WERI-Rb-1 (cell line): ENCODE data around the gene KLHL12.
A peak's percentile ranks its signal among the peaks of the same experiment; 100 is the strongest.
"Not testable (repeated sequence)": the region's sequence is repeated elsewhere in the genome, so short reads cannot be mapped to it uniquely, and the experiment has no call there.

ENCODE experiments used
- DNase-seq: peaks from one replicate; pipeline ENCODE4 v3.0.0-alpha.2; 2020
- H3K27ac ChIP-seq: fragments of 250-450 bp; sonication (Bioruptor Pico); 2 replicates; pipeline ENCODE4 v1.5.1; 2020; ENCODE audit warnings: mild to moderate bottlenecking, moderate library complexity
- H3K27me3 ChIP-seq: fragments of 250-450 bp; sonication (Bioruptor Pico); 2 replicates; pipeline ENCODE4 v1.5.1; 2021; ENCODE audit warnings: mild to moderate bottlenecking, low read depth, moderate library complexity; ENCODE audit not compliant: insufficient read depth, severe bottlenecking
- H3K36me3 ChIP-seq: fragments of 250-450 bp; sonication (Bioruptor Pico); 2 replicates; pipeline ENCODE4 v1.5.1; 2020; ENCODE audit warnings: mild to moderate bottlenecking, moderate library complexity
- H3K4me3 ChIP-seq: 2 replicates; pipeline ENCODE4 v1.5.1; 2011; ENCODE audit warnings: low read depth, mild to moderate bottlenecking, control low read depth, low read length
- H3K9me3 ChIP-seq: fragments of 250-450 bp; sonication (Bioruptor Pico); 2 replicates; pipeline ENCODE4 v1.5.1; 2021; ENCODE audit warnings: mild to moderate bottlenecking, moderate library complexity; ENCODE audit not compliant: severe bottlenecking
- CTCF ChIP-seq: IDR thresholded peaks from 2 replicates; pipeline ENCODE4 v1.5.1; 2011; ENCODE audit warnings: low read depth, mild to moderate bottlenecking, control low read depth, inconsistent platforms, low read length

The KLHL12 gene

GRCh38 chr1:202944438-202944921 is 17.4 kb upstream of the KLHL12 start:
- no peak for DNase-seq
- no peak for TF ChIP-seq CTCF
- H3K36me3 ChIP-seq = peaks cover 94% of the 10 kb centered on the region

GRCh38 chr1:202942426-202942825 is 15.4 kb upstream of the KLHL12 start:
- TF ChIP-seq CTCF = no peak
- Histone ChIP-seq H3K36me3 (peaks cover 78% of the 10 kb centered on the region), H3K27ac (no peak overlapping the region), H3K27me3 (no peaks in the 10 kb centered on the region), H3K9me3 (no peaks in the 10 kb centered on the region), H3K4me3 (no peak overlapping the region)
- DNase-seq = no peak

More at GRCh38 chr1:202944438-202944921, 17.4 kb upstream of the KLHL12 start:
- Histone ChIP-seq H3K27ac (no peak overlapping the region), H3K9me3 (no peaks in the 10 kb centered on the region), H3K4me3 (no peak overlapping the region), H3K27me3 (no peaks in the 10 kb centered on the region)

- Histone ChIP-seq H3K27me3 (no peaks in the 10 kb centered on the region), H3K9me3 (no peaks in the 10 kb centered on the region), H3K27ac (no peak overlapping the region), H3K4me3 (no peak overlapping the region), H3K36me3 (peaks cover 68% of the 10 kb centered on the region)
- TF ChIP-seq CTCF = no peak
- no peak for DNase-seq
These were observed 14.3 kb upstream of the KLHL12 start for GRCh38 chr1:202941372-202941771.

- no peak for TF ChIP-seq CTCF
- Histone ChIP-seq H3K4me3 (no peak overlapping the region), H3K27ac (no peak overlapping the region), H3K9me3 (no peaks in the 10 kb centered on the region), H3K27me3 (no peaks in the 10 kb centered on the region), H3K36me3 (peaks cover 60% of the 10 kb centered on the region)
- no peak for DNase-seq
These were observed 13.5 kb upstream of the KLHL12 start for GRCh38 chr1:202940561-202940960.

GRCh38 chr1:202938287-202938925 is 11.4 kb upstream of the KLHL12 start:
- TF ChIP-seq CTCF = 0 out of 2 replicates have a peak, but pooled peaks have one; percentile 31
- DNase-seq = no peak
- Histone ChIP-seq H3K9me3 (peaks cover 2% of the 10 kb centered on the region), H3K36me3 (peaks cover 38% of the 10 kb centered on the region), H3K27me3 (no peaks in the 10 kb centered on the region), H3K27ac (no peak overlapping the region), H3K4me3 (no peak overlapping the region)

- not testable (repeated sequence) for DNase-seq
These were observed 9.4 kb upstream of the KLHL12 start for GRCh38 chr1:202936409-202936808.

More at GRCh38 chr1:202936409-202936808, 9.4 kb upstream of the KLHL12 start:
- peaks cover 19% of the 10 kb centered on the region for H3K36me3 ChIP-seq
- not testable (repeated sequence) for H3K27ac ChIP-seq, H3K9me3 ChIP-seq, H3K4me3 ChIP-seq, H3K27me3 ChIP-seq
